Fibroblast of lung (primary cell): ENCODE data around the gene SEMA3E.

Experiments
- EZH2 ChIP-seq: IDR thresholded peaks from 2 replicates; pipeline ENCODE4 v1.5.1; 2012; ENCODE audit warnings: low read length, control low read depth, mild to moderate bottlenecking; ENCODE audit errors: missing control alignments
- TF ChIP-seq, protein P1 (sequence below), 2 donors: IDR thresholded peaks in 1 of 2; conservative IDR thresholded peaks in 1 of 2; 1 replicate in 1 of 2; 2 replicates in 1 of 2; pipeline ENCODE4 v1.5.1; 2011 to 2012; ENCODE audit warnings: low read length in 2 of 2, control low read depth in 1 of 2, inconsistent platforms in 1 of 2, low read depth in 1 of 2, mild to moderate bottlenecking in 1 of 2

DNA sequence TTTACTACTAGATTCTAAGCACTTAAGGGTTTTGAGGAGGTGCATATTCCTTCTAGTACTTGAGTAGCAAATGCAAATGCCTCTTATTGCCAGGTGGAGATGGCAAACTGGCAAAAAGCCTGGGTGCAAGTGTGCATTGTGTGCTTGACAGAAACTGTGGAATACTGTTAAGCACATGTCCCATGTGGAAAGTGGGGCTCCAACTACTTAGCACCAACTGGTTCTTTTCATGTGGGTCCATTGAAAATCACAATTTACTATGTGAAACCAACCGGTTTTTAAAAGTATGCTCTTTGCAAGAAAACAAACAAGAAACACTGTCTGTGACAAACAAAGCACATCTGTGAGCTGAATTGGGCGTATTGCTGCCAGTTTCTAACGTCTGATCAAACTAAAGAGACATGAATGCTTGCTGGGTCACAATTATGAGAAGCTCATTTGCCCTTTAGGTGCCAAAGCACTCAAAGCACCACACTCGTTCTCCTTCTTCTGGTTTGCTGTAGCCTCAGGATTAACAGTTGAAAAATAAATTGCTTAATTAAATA is 197.4 kb downstream of the SEMA3E start:
- TF ChIP-seq, protein P1, sequence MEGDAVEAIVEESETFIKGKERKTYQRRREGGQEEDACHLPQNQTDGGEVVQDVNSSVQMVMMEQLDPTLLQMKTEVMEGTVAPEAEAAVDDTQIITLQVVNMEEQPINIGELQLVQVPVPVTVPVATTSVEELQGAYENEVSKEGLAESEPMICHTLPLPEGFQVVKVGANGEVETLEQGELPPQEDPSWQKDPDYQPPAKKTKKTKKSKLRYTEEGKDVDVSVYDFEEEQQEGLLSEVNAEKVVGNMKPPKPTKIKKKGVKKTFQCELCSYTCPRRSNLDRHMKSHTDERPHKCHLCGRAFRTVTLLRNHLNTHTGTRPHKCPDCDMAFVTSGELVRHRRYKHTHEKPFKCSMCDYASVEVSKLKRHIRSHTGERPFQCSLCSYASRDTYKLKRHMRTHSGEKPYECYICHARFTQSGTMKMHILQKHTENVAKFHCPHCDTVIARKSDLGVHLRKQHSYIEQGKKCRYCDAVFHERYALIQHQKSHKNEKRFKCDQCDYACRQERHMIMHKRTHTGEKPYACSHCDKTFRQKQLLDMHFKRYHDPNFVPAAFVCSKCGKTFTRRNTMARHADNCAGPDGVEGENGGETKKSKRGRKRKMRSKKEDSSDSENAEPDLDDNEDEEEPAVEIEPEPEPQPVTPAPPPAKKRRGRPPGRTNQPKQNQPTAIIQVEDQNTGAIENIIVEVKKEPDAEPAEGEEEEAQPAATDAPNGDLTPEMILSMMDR (conservative IDR thresholded peaks at IDR 0.05 in 1 of 2, IDR thresholded peaks at IDR 0.05 in 1 of 2; ENCODE audit: low read depth in 1 of 2, low read length in 2 of 2), result no peak
- TF ChIP-seq EZH2, result no peak
